GM23338 (cell line): ENCODE data around the gene GPR83. TPM values are rescaled to one million over a fixed set of nuclear protein-coding genes. Genes with fewer than 3 reads are reported as not detected.

ENCODE experiments used
- ATAC-seq: fragments of 200-7000 bp; cut with Tn5 transposase; 3 replicates; pipeline ENCODE4 v1.9.1; 2020
- DNase-seq: peaks from one replicate; pipeline ENCODE4 v3.0.0-alpha.2; 2015; ENCODE audit warnings: low spot score
- H2AFZ ChIP-seq: fragments of 200-600 bp; sonication (generic); 2 replicates; pipeline ENCODE4 v1.8.0; 2016; ENCODE audit warnings: antibody characterized with exemption, mild to moderate bottlenecking, moderate library complexity
- H3F3A ChIP-seq: fragments of 200-600 bp; sonication (generic); replicated peaks from 2 replicates; pipeline ENCODE4 v1.8.0; 2017; ENCODE audit warnings: antibody characterized with exemption, mixed run types, low read depth
- H3K27ac ChIP-seq: fragments of 200-600 bp; sonication (generic); 2 replicates; pipeline ENCODE4 v1.6.1; 2016; ENCODE audit warnings: low read depth
- H3K27me3 ChIP-seq: fragments of 200-600 bp; sonication (generic); 2 replicates; pipeline ENCODE4 v1.8.0; 2016; ENCODE audit warnings: mild to moderate bottlenecking, mixed run types, moderate library complexity; ENCODE audit not compliant: insufficient read depth
- H3K36me3 ChIP-seq: fragments of 200-600 bp; sonication (generic); 2 replicates; pipeline ENCODE4 v1.8.0; 2016; ENCODE audit warnings: mild to moderate bottlenecking; ENCODE audit not compliant: insufficient read depth
- H3K4me1 ChIP-seq: fragments of 200-600 bp; sonication (generic); 2 replicates; pipeline ENCODE4 v1.8.0; 2016; ENCODE audit warnings: mild to moderate bottlenecking, moderate library complexity; ENCODE audit not compliant: insufficient read depth
- H3K4me2 ChIP-seq: fragments of 200-600 bp; sonication (generic); 2 replicates; pipeline ENCODE4 v1.7.1; 2017; ENCODE audit warnings: mixed run types
- H3K4me3 ChIP-seq: fragments of 200-600 bp; sonication (generic); 2 replicates; pipeline ENCODE4 v1.6.1; 2016; ENCODE audit warnings: mixed run types
- H3K79me2 ChIP-seq: fragments of 200-600 bp; sonication (generic); replicated peaks from 2 replicates; pipeline ENCODE4 v1.8.0; 2017; ENCODE audit warnings: mild to moderate bottlenecking; ENCODE audit not compliant: insufficient read depth
- H3K9me2 ChIP-seq: fragments of 200-600 bp; sonication (generic); 2 replicates; pipeline ENCODE4 v1.8.0; 2017; ENCODE audit not compliant: insufficient read depth
- H4K20me1 ChIP-seq: fragments of 200-600 bp; sonication (generic); replicated peaks from 2 replicates; pipeline ENCODE4 v1.8.0; 2017; ENCODE audit warnings: mild to moderate bottlenecking; ENCODE audit not compliant: insufficient read depth
- H3K27ac Mint-ChIP-seq: 2 replicates; pipeline ENCODE4 v1.8.0; 2020; ENCODE audit warnings: inconsistent platforms, mild to moderate bottlenecking, moderate library complexity, mixed read lengths
- H3K27me3 Mint-ChIP-seq: 3 replicates; pipeline ENCODE4 v1.8.0; 2022; ENCODE audit warnings: low read depth, mild to moderate bottlenecking, moderate library complexity, mixed read lengths, inconsistent platforms; ENCODE audit not compliant: insufficient read depth, poor library complexity
- H3K36me3 Mint-ChIP-seq: 3 replicates; pipeline ENCODE4 v1.8.0; 2021; ENCODE audit warnings: low read depth, mild to moderate bottlenecking, inconsistent platforms, moderate library complexity, mixed read lengths
- H3K4me1 Mint-ChIP-seq: 3 replicates; pipeline ENCODE4 v1.8.0; 2020; ENCODE audit warnings: mild to moderate bottlenecking, inconsistent platforms, mixed read lengths
- H3K4me3 Mint-ChIP-seq: 3 replicates; pipeline ENCODE4 v1.8.0; 2021; ENCODE audit warnings: moderate library complexity, mild to moderate bottlenecking, inconsistent platforms, mixed read lengths
- H3K9me3 Mint-ChIP-seq: 3 replicates; pipeline ENCODE4 v1.8.0; 2020; ENCODE audit warnings: moderate library complexity, mild to moderate bottlenecking, inconsistent platforms, mixed read lengths
- CREB1 ChIP-seq: fragments of 250-450 bp; sonication (Bioruptor Pico); IDR thresholded peaks from 2 replicates; pipeline ENCODE4 v1.5.0; 2020; ENCODE audit warnings: low read depth, mild to moderate bottlenecking, moderate library complexity
- ETS1 ChIP-seq: IDR thresholded peaks from 2 replicates; pipeline ENCODE4 v1.6.1; 2016; ENCODE audit warnings: antibody characterized with exemption
- EZH2 ChIP-seq: fragments of 200-600 bp; sonication (generic); IDR thresholded peaks from one replicate; pipeline ENCODE4 v1.8.0; 2017; ENCODE audit warnings: antibody characterized with exemption, mild to moderate bottlenecking, low read depth; ENCODE audit not compliant: unreplicated experiment
- EZH2phosphoT487 ChIP-seq: fragments of 200-600 bp; sonication (generic); IDR thresholded peaks from one replicate; pipeline ENCODE4 v1.8.1; 2018; ENCODE audit warnings: antibody characterized with exemption; ENCODE audit not compliant: unreplicated experiment
- JUNB ChIP-seq: IDR thresholded peaks from one replicate; pipeline ENCODE4 v1.6.1; 2016; ENCODE audit warnings: antibody characterized with exemption; ENCODE audit not compliant: unreplicated experiment
- NANOG ChIP-seq: IDR thresholded peaks from 2 replicates; pipeline ENCODE4 v1.6.1; 2016; ENCODE audit warnings: antibody characterized with exemption, borderline replicate concordance
- POLR2AphosphoS5 ChIP-seq: IDR thresholded peaks from 2 replicates; pipeline ENCODE4 v1.6.1; 2016; ENCODE audit warnings: antibody characterized with exemption, low read depth
- REST ChIP-seq: IDR thresholded peaks from one replicate; pipeline ENCODE4 v1.6.1; 2018; ENCODE audit warnings: antibody characterized with exemption; ENCODE audit not compliant: unreplicated experiment
- STAT1 ChIP-seq: IDR thresholded peaks from one replicate; pipeline ENCODE4 v1.6.1; 2016; ENCODE audit warnings: antibody characterized with exemption; ENCODE audit not compliant: unreplicated experiment
- ZNF114 ChIP-seq: fragments of 250-450 bp; sonication (Bioruptor Pico); IDR thresholded peaks from 2 replicates; pipeline ENCODE4 v1.5.0; 2020; ENCODE audit warnings: mild to moderate bottlenecking, moderate library complexity
- ZNF331 ChIP-seq: fragments of 250-450 bp; sonication (Bioruptor Pico); IDR thresholded peaks from 2 replicates; pipeline ENCODE4 v1.5.0; 2020; ENCODE audit warnings: low read depth, mild to moderate bottlenecking, moderate library complexity
- ZNF462 ChIP-seq: fragments of 250-450 bp; sonication (Bioruptor Pico); IDR thresholded peaks from 2 replicates; pipeline ENCODE4 v1.5.0; 2020; ENCODE audit warnings: mild to moderate bottlenecking, moderate library complexity
- polyA plus RNA-seq: library from polyadenylated mRNA; unstranded; fragments of >200 nt; fragmentation: Nextera tagmentation; extraction: Ambion mirVana; gene quantifications from 2 replicates; pipeline ENCODE4 v1.2.1, GENCODE V29; 2016
- total RNA-seq: library from RNA; depleted of rRNA; stranded (reverse); fragments of >200 nt; shearing (Covaris generic); gene quantifications from 2 replicates; pipeline ENCODE4 v1.2.3, GENCODE V29; 2014
- TF ChIP-seq, protein P1 (sequence below), 2 experiments: fragments of 200-600 bp in 1 of 2; sonication (generic) in 1 of 2; conservative IDR thresholded peaks; 2 replicates each; pipeline versions ENCODE4 v1.5.1 to v1.6.1; 2016 to 2017; ENCODE audit warnings: antibody characterized with exemption in 2 of 2, low read depth in 2 of 2, mild to moderate bottlenecking in 2 of 2, moderate library complexity in 1 of 2

The GPR83 gene
- total and polyA plus RNA-seq, 2 experiments from 2014 or later = 0.17 to 0.18 TPM

- Mint-ChIP-seq H3K27me3 (peaks cover 36% of the 10 kb centered on the region), H3K4me3 (no peak overlapping the region), H3K27ac (no peak overlapping the region), H3K4me1 (peaks cover 13% of the 10 kb centered on the region), H3K9me3 (peaks cover 6% of the 10 kb centered on the region; the same call in 2 of the 3 replicates), H3K36me3 (no peaks in the 10 kb centered on the region; the same call in 2 of the 3 replicates)
- Histone ChIP-seq H3K36me3 (no peaks in the 10 kb centered on the region), H3F3A (no peaks in the 10 kb centered on the region), H3K79me2 (no peaks in the 10 kb centered on the region), H4K20me1 (no peaks in the 10 kb centered on the region), H3K9me2 (0 out of 2 replicates have a peak, but pooled peaks cover 4% of the 10 kb centered on the region), H3K27me3 (peaks cover 39% of the 10 kb centered on the region), H3K4me2 (no peak overlapping the region), H2AFZ (no peak overlapping the region), H3K4me3 (no peak overlapping the region), H3K4me1 (peaks cover 12% of the 10 kb centered on the region), H3K27ac (no peak overlapping the region)
- TF ChIP-seq STAT1 = no peak
- no peak for TF ChIP-seq POLR2AphosphoS5
- TF ChIP-seq REST = no peak
- TF ChIP-seq, protein P1, sequence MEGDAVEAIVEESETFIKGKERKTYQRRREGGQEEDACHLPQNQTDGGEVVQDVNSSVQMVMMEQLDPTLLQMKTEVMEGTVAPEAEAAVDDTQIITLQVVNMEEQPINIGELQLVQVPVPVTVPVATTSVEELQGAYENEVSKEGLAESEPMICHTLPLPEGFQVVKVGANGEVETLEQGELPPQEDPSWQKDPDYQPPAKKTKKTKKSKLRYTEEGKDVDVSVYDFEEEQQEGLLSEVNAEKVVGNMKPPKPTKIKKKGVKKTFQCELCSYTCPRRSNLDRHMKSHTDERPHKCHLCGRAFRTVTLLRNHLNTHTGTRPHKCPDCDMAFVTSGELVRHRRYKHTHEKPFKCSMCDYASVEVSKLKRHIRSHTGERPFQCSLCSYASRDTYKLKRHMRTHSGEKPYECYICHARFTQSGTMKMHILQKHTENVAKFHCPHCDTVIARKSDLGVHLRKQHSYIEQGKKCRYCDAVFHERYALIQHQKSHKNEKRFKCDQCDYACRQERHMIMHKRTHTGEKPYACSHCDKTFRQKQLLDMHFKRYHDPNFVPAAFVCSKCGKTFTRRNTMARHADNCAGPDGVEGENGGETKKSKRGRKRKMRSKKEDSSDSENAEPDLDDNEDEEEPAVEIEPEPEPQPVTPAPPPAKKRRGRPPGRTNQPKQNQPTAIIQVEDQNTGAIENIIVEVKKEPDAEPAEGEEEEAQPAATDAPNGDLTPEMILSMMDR (conservative IDR thresholded peaks at IDR 0.05; ENCODE audit: low read depth in 2 of 2) = no peak
- TF ChIP-seq EZH2phosphoT487 = no peak
- TF ChIP-seq ZNF462 (CRISPR knock-in tag) = no peak
- no peak for TF ChIP-seq JUNB
- TF ChIP-seq ZNF331 = no peak
- no peak for TF ChIP-seq EZH2
- no peak for TF ChIP-seq NANOG
- TF ChIP-seq ZNF114 = no peak
- TF ChIP-seq CREB1 (CRISPR knock-in tag) = no peak
- TF ChIP-seq ETS1 = no peak
- no peak for ATAC-seq
- no peak for DNase-seq
Measured at GRCh38 chr11:94398101-94398500, 3.1 kb downstream of the GPR83 start.
